Measurements from ENCODE around the gene EPB41L5. TPM values are rescaled to one million over a fixed set of nuclear protein-coding genes. Genes with fewer than 3 reads are reported as not detected.
"Not testable (repeated sequence)": the region's sequence is repeated elsewhere in the genome, so short reads cannot be mapped to it uniquely, and the experiment has no call there.

Gene EPB41L5
- total and polyA plus RNA-seq, 12 donors: 2.6 to 25.8 (median 13.9) TPM

- H3K4me3 ChIP-seq: no peak overlapping the region
- no peak for TF ChIP-seq POLR2A (IDR thresholded peaks at IDR 0.05)
- TF ChIP-seq, protein P1, sequence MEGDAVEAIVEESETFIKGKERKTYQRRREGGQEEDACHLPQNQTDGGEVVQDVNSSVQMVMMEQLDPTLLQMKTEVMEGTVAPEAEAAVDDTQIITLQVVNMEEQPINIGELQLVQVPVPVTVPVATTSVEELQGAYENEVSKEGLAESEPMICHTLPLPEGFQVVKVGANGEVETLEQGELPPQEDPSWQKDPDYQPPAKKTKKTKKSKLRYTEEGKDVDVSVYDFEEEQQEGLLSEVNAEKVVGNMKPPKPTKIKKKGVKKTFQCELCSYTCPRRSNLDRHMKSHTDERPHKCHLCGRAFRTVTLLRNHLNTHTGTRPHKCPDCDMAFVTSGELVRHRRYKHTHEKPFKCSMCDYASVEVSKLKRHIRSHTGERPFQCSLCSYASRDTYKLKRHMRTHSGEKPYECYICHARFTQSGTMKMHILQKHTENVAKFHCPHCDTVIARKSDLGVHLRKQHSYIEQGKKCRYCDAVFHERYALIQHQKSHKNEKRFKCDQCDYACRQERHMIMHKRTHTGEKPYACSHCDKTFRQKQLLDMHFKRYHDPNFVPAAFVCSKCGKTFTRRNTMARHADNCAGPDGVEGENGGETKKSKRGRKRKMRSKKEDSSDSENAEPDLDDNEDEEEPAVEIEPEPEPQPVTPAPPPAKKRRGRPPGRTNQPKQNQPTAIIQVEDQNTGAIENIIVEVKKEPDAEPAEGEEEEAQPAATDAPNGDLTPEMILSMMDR (IDR thresholded peaks at IDR 0.05): no peak
- no peaks in the 10 kb centered on the region for H3K36me3 ChIP-seq (replicated peaks in 1 of 2)
- peaks cover 3 to 22% of the 10 kb centered on the region in 2 donors for H3K4me1 ChIP-seq (replicated peaks in 1 of 2)
- no peaks in the 10 kb centered on the region for H3K9me3 ChIP-seq (replicated peaks in 1 of 3)
- 75 to 89% (median 81%) methylated on average over 5 of the region's 5 CpGs for WGBS, 4 donors
- H3K27ac ChIP-seq: no peak overlapping the region
- no peaks in the 10 kb centered on the region for H3K27me3 ChIP-seq
- no peak for DNase-seq
- intact Hi-C loops (cut with DNase I): loop anchor here (5.0 to 10.0 kb wide), 3 partner anchors 54 to 204 kb away; no protein-coding TSS in a partner anchor
Observed at GRCh38 chr2:120111193-120111592, 98.3 kb downstream of the EPB41L5 start.

DNA sequence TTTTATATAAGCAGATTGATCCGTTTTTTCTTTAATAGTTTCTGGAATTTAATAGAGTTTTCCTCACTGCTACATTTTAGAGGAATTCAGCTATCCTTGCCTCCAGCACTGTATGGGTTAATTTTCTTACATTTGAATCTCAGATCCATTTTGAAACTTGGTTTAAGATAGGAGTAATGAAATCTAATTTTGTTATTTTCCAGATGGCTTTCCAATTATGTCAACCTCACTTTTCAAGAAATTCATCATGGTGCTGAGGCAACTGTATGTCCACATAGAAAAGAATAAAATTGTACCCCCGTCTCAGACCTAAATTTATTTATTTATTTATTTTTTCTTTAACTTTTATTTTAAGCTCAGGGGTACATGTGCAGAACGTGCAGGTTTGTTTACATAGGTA is 105.1 kb downstream of the EPB41L5 start:
- H3K27ac ChIP-seq: no peak overlapping the region
- DNase-seq: no peak
- H3K4me1 ChIP-seq (replicated peaks in 1 of 2): no peaks in the 10 kb centered on the region
- intact Hi-C loops (cut with DNase I): loop anchor here (10.0 kb wide), 2 partner anchors 47 to 197 kb away; no protein-coding TSS in a partner anchor
- 88 to 90% (median 89%) methylated on average over 3 of the region's 3 CpGs for WGBS, 4 donors
- no peaks in the 10 kb centered on the region for H3K36me3 ChIP-seq (replicated peaks in 1 of 2)
- no peaks in the 10 kb centered on the region for H3K9me3 ChIP-seq (replicated peaks in 1 of 3)
- TF ChIP-seq POLR2A (IDR thresholded peaks at IDR 0.05): no peak
- TF ChIP-seq, protein P1 (IDR thresholded peaks at IDR 0.05): no peak
- no peak overlapping the region for H3K4me3 ChIP-seq
- no peaks in the 10 kb centered on the region for H3K27me3 ChIP-seq

GRCh38 chr2:120118471-120118870 is 105.6 kb downstream of the EPB41L5 start:
- TF ChIP-seq, protein P1 (IDR thresholded peaks at IDR 0.05): no peak
- no peak for TF ChIP-seq POLR2A (IDR thresholded peaks at IDR 0.05)
- H3K36me3 ChIP-seq (replicated peaks in 1 of 2): no peaks in the 10 kb centered on the region
- no peaks in the 10 kb centered on the region for H3K27me3 ChIP-seq
- H3K9me3 ChIP-seq (replicated peaks in 1 of 3): no peaks in the 10 kb centered on the region
- 90 to 99% (median 94%) methylated on average over 4 of the region's 4 CpGs for WGBS, 4 donors
- intact Hi-C loops (cut with DNase I): loop anchor here (10.0 kb wide), 2 partner anchors 46 to 196 kb away; no protein-coding TSS in a partner anchor
- no peaks in the 10 kb centered on the region for H3K4me1 ChIP-seq (replicated peaks in 1 of 2)
- no peak for DNase-seq
- no peak overlapping the region for H3K4me3 ChIP-seq
- H3K27ac ChIP-seq: no peak overlapping the region

GRCh38 chr2:120121337-120121736 is 108.5 kb downstream of the EPB41L5 start:
- H3K9me3 ChIP-seq (replicated peaks in 1 of 3); H3K36me3 ChIP-seq (replicated peaks in 1 of 2); H3K27ac ChIP-seq; DNase-seq; intact Hi-C loops (cut with DNase I); H3K4me1 ChIP-seq (replicated peaks in 1 of 2); H3K27me3 ChIP-seq; H3K4me3 ChIP-seq: not testable (repeated sequence)
- 94 to 97% (median 96%) methylated on average over 3 of the region's 3 CpGs for WGBS, 4 donors

DNA sequence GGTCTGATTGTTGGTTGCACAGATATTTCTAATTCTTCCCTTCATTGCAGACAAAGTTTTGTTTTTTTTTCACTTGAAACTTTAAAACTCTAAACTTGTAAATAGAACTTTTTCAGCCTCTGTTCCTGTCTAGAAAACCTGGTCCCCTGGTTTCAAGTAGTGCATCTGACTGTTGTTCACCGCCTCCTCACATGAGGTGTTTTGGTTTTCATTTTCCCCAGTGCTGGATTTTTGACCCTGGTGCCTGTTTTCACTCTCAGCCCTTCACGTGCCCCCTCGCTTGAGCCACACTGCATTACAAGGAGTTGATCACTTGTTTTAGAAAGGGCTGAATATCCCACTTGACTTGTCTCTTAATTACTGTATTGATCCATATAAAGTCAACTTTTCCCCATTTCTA is 110.2 kb downstream of the EPB41L5 start:
- Histone ChIP-seq H3K9me3 (replicated peaks in 1 of 3) (no peaks in the 10 kb centered on the region), H3K36me3 (replicated peaks in 1 of 2) (no peaks in the 10 kb centered on the region), H3K4me3 (no peak overlapping the region), H3K27ac (no peak overlapping the region), H3K4me1 (replicated peaks in 1 of 2) (no peaks in the 10 kb centered on the region), H3K27me3 (no peaks in the 10 kb centered on the region)
- DNase-seq: no peak
- intact Hi-C loops (cut with DNase I): no loop called here
- TF ChIP-seq, protein P1 (IDR thresholded peaks at IDR 0.05): no peak
- TF ChIP-seq POLR2A (IDR thresholded peaks at IDR 0.05): no peak
- 91 to 96% (median 95%) methylated on average over 3 of the region's 3 CpGs for WGBS, 4 donors

Data from adrenal gland (tissue), 12 donors.